Testis (tissue), 2 donors: ENCODE measurements around the gene SYNGR2.

ENCODE experiments used
- POLR2A ChIP-seq: fragments of 450-650 bp; IDR thresholded peaks from one replicate; pipeline ENCODE4 v1.6.1; 2017; ENCODE audit warnings: antibody characterized with exemption, mild to moderate bottlenecking, moderate library complexity
- TF ChIP-seq, protein P1 (sequence below), 3 experiments: fragments of 450-650 bp in 2 of 3; fragments of 200-600 bp in 1 of 3; sonication (generic) in 1 of 3; IDR thresholded peaks; one replicate each; pipeline ENCODE4 v1.5.1; 2016 to 2019; ENCODE audit warnings: antibody characterized with exemption in 3 of 3, mild to moderate bottlenecking in 2 of 3, moderate library complexity in 1 of 3

DNA sequence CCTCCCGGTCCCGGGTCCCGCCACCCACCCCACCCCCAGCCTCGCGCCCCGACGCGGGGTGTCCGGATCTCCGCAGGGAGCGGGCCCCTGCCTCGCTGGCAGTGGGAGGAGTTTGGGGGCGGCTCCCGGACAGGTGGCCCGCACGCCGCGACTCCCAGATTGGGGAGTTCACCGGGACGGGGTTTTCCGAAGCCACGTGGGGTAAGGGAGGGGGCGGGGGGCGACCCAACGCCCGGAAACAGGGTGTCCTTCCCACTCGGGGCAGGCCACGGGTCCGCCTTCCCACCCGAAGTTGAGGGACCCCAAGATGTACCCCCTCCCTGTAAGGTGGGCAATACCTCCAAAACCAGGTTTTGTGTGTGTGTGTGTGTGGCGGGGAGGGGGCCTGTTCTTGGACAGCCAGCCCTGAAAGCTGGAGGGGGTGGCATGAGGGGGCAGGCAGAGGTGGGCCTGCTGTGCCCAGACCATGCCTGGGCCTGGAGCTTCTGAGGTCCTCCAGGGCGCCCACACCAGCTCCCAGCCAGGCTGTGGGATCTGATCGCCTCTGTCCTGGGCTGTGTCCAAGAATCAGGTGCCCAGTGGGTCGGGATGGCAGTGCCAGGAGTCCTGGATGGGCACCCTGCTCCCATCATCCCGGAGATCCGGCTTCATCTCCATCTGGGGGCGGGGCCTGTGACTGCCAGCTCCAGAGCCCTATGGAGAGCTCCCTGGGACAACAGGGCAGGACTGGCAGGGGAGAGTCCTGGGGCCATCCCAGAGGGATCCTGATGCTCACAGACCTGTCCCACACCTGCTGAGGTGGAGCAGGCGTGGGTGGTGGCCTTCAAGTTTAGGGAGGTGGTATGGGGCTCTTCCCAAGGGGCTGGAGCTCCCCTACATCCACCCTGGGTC, 767 bp downstream of the SYNGR2 start:
- TF ChIP-seq, protein P1, sequence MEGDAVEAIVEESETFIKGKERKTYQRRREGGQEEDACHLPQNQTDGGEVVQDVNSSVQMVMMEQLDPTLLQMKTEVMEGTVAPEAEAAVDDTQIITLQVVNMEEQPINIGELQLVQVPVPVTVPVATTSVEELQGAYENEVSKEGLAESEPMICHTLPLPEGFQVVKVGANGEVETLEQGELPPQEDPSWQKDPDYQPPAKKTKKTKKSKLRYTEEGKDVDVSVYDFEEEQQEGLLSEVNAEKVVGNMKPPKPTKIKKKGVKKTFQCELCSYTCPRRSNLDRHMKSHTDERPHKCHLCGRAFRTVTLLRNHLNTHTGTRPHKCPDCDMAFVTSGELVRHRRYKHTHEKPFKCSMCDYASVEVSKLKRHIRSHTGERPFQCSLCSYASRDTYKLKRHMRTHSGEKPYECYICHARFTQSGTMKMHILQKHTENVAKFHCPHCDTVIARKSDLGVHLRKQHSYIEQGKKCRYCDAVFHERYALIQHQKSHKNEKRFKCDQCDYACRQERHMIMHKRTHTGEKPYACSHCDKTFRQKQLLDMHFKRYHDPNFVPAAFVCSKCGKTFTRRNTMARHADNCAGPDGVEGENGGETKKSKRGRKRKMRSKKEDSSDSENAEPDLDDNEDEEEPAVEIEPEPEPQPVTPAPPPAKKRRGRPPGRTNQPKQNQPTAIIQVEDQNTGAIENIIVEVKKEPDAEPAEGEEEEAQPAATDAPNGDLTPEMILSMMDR (IDR thresholded peaks at IDR 0.05), result no peak
- no peak for TF ChIP-seq POLR2A
